Measurements from ENCODE around the gene TAF1A.

The TAF1A gene

GRCh38 chr1:222594789-222595188, 5.1 kb upstream of the TAF1A start:
- no peak for DNase-seq

GRCh38 chr1:222592171-222592570, 2.4 kb upstream of the TAF1A start:
- no peak for DNase-seq

GRCh38 chr1:222588135-222588534, 1.6 kb downstream of the TAF1A start:
- no peak for DNase-seq

- DNase-seq = no peak
These were observed 2.9 kb downstream of the TAF1A start for GRCh38 chr1:222586842-222587241.

GRCh38 chr1:222583079-222583478, 6.7 kb downstream of the TAF1A start:
- no peak for DNase-seq

GRCh38 chr1:222582099-222582774, 7.5 kb downstream of the TAF1A start:
- DNase-seq = no peak

- DNase-seq = no peak
These were observed 10.4 kb downstream of the TAF1A start for GRCh38 chr1:222579316-222579715.

GRCh38 chr1:222570837-222571236, 18.9 kb downstream of the TAF1A start:
- DNase-seq = no peak

- DNase-seq = no peak
These were observed 28.1 kb downstream of the TAF1A start for GRCh38 chr1:222561656-222562055.

GRCh38 chr1:222557574-222557973, 32.2 kb downstream of the TAF1A start:
- no peak for DNase-seq

GRCh38 chr1:222557148-222557547, 32.6 kb downstream of the TAF1A start:
- no peak for DNase-seq

- DNase-seq = no peak
These were observed 33.6 kb downstream of the TAF1A start for GRCh38 chr1:222555992-222556615.

- DNase-seq = no peak
These were observed 35.6 kb downstream of the TAF1A start for GRCh38 chr1:222554177-222554576.

GRCh38 chr1:222552882-222553281, 36.9 kb downstream of the TAF1A start:
- no peak for DNase-seq

- DNase-seq = no peak
These were observed 41.6 kb downstream of the TAF1A start, which contains the start of gene HHIPL2 for GRCh38 chr1:222547944-222548671. HHIPL2 (minus strand) TSS chr1:222548104; CDS start chr1:222548044, 60 bp downstream.

- DNase-seq = no peak
These were observed 42.5 kb downstream of the TAF1A start for GRCh38 chr1:222547260-222547614.

GRCh38 chr1:222546548-222547259, 43.0 kb downstream of the TAF1A start:
- no peak for DNase-seq

GRCh38 chr1:222546091-222546490, 43.6 kb downstream of the TAF1A start:
- DNase-seq = no peak

GRCh38 chr1:222543817-222544216, 45.9 kb downstream of the TAF1A start:
- DNase-seq = no peak

GRCh38 chr1:222540598-222540995, 49.1 kb downstream of the TAF1A start:
- DNase-seq = no peak

GRCh38 chr1:222539951-222540597, 49.7 kb downstream of the TAF1A start:
- DNase-seq = no peak

GRCh38 chr1:222535455-222535854, 54.3 kb downstream of the TAF1A start:
- DNase-seq = no peak

GRCh38 chr1:222530852-222531251, 58.9 kb downstream of the TAF1A start:
- DNase-seq = no peak

Data from midbrain (tissue), 1 donor.